Activated CD4-positive, alpha-beta T cell treated with anti-CD3 and anti-CD28 coated beads, Interleukin-2, amount 10 ng/mL, durations not matched to agents 24 days and 14 days (primary cell): ENCODE measurements around the gene GRB10. TPM values are rescaled to one million over a fixed set of nuclear protein-coding genes. Genes with fewer than 3 reads are reported as not detected.

Experiments
- DNase-seq: peaks from one replicate; pipeline ENCODE4 v3.0.0; 2022
- H3K27ac Mint-ChIP-seq: one replicate; pipeline ENCODE4 v1.8.0; 2022; ENCODE audit warnings: mild to moderate bottlenecking, mixed read lengths
- H3K27me3 Mint-ChIP-seq: one replicate; pipeline ENCODE4 v1.8.0; 2022; ENCODE audit warnings: mixed read lengths
- H3K36me3 Mint-ChIP-seq: one replicate; pipeline ENCODE4 v1.8.0; 2022; ENCODE audit warnings: low read depth, mild to moderate bottlenecking, mixed read lengths
- H3K4me1 Mint-ChIP-seq: one replicate; pipeline ENCODE4 v1.8.0; 2021; ENCODE audit warnings: mixed read lengths
- H3K4me3 Mint-ChIP-seq: one replicate; pipeline ENCODE4 v1.8.0; 2022; ENCODE audit warnings: mild to moderate bottlenecking, moderate library complexity, mixed read lengths
- H3K9me3 Mint-ChIP-seq: one replicate; pipeline ENCODE4 v1.8.0; 2021; ENCODE audit warnings: mixed read lengths
- intact Hi-C: fragments of 100-400 bp; cut with micrococcal nuclease; formaldehyde crosslinking; loops from one replicate; pipeline ENCODE4 v1.15.1; 2023
- total RNA-seq: library from RNA; stranded (reverse); gene quantifications from 2 replicates; pipeline ENCODE4 v1.2.3, GENCODE V29; 2022

The GRB10 gene
- total RNA-seq, 1 donor from 2014 or later: 3.6 TPM

DNA sequence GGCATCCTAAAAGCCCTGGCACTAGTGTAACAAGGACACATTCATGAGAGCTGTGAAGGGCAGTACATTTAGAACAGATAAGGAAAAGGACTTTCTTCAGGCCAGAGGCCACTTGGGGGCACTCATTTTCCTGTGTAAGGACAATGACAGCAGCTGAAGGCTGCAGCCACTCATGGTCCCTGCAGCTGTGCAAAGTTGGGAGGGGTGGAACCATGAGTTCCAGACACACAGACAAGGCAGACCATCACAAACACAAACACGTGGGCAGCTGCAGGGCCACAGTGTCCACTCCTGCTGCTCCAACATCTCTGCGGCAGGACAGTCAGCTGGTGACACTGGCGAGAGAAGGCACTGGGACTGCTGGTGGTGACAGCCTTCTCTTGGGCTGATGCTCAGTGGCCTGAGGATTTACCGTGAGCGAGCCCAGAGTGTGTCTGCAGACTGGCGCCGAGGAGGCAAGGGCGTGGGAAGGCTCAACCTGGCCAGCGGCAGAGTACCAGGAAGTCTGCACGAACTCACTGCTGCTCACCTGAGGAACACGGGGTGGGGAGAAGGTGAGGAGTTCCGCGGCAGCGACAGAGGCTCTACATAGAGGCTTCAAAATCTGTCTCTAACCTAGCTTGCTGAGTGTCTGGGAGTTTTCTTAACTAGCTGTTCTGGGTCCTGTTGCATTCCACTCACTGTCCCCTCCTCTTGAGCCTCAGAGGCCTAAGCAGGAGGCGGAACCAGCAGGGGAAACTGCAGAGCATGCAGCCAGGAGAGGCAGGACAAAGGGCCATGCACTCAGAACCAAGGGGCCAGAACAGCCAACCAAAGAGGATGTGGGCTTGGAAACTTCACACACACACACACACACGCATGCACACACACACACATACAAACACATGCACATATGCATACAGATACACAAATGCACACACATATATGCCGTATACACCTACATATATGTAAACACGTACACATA is 141.0 kb downstream of the GRB10 start:
- no peaks in the 10 kb centered on the region for H3K9me3 Mint-ChIP-seq
- no peaks in the 10 kb centered on the region for H3K4me1 Mint-ChIP-seq
- no peak overlapping the region for H3K27ac Mint-ChIP-seq
- no peaks in the 10 kb centered on the region for H3K36me3 Mint-ChIP-seq
- peaks cover 11% of the 10 kb centered on the region for H3K27me3 Mint-ChIP-seq
- DNase-seq: no peak
- intact Hi-C loops: no loop called here
- no peak overlapping the region for H3K4me3 Mint-ChIP-seq

GRCh38 chr7:50640779-50641178 is 141.9 kb downstream of the GRB10 start:
- peaks cover 17% of the 10 kb centered on the region for H3K27me3 Mint-ChIP-seq
- no peak for DNase-seq
- no peaks in the 10 kb centered on the region for H3K4me1 Mint-ChIP-seq
- no peaks in the 10 kb centered on the region for H3K36me3 Mint-ChIP-seq
- no peaks in the 10 kb centered on the region for H3K9me3 Mint-ChIP-seq
- no peak overlapping the region for H3K4me3 Mint-ChIP-seq
- no peak overlapping the region for H3K27ac Mint-ChIP-seq
- intact Hi-C loops: no loop called here

DNA sequence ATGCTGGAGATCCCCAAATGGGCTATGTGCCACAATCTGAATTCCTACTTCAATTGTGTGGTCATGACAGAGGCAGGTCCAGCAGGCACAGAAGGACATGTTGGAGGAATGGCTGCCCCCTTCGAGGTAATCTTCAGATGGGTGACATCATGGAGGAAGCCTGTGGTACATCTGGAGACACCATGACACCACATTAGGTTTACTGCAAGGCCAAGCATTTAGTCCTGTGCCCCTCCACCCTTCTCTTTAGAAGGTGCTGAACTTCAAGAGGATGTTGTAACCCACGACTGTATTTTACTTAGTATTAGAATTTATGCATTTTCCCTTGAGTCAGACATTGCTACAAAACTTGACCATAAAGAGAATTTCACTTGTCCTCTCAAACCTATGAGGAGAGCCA is 142.4 kb downstream of the GRB10 start:
- intact Hi-C loops: no loop called here
- no peaks in the 10 kb centered on the region for H3K4me1 Mint-ChIP-seq
- no peak for DNase-seq
- H3K4me3 Mint-ChIP-seq: no peak overlapping the region
- no peaks in the 10 kb centered on the region for H3K36me3 Mint-ChIP-seq
- no peak overlapping the region for H3K27ac Mint-ChIP-seq
- peaks cover 21% of the 10 kb centered on the region for H3K27me3 Mint-ChIP-seq
- H3K9me3 Mint-ChIP-seq: no peaks in the 10 kb centered on the region

GRCh38 chr7:50637725-50638643 is 144.7 kb downstream of the GRB10 start:
- H3K9me3 Mint-ChIP-seq: no peaks in the 10 kb centered on the region

GRCh38 chr7:50634378-50634777 is 148.3 kb downstream of the GRB10 start:
- no peaks in the 10 kb centered on the region for H3K9me3 Mint-ChIP-seq
- intact Hi-C loops: no loop called here
- no peak overlapping the region for H3K27ac Mint-ChIP-seq
- H3K4me3 Mint-ChIP-seq: no peak overlapping the region
- H3K4me1 Mint-ChIP-seq: peaks cover 4% of the 10 kb centered on the region
- peaks cover 35% of the 10 kb centered on the region for H3K27me3 Mint-ChIP-seq
- no peaks in the 10 kb centered on the region for H3K36me3 Mint-ChIP-seq
- DNase-seq: no peak

More at GRCh38 chr7:50637725-50638643, 144.7 kb downstream of the GRB10 start:
- H3K27me3 Mint-ChIP-seq: peaks cover 34% of the 10 kb centered on the region
- H3K4me1 Mint-ChIP-seq: peaks cover 4% of the 10 kb centered on the region
- no peak for DNase-seq
- no peak overlapping the region for H3K4me3 Mint-ChIP-seq
- no peaks in the 10 kb centered on the region for H3K36me3 Mint-ChIP-seq
- no peak overlapping the region for H3K27ac Mint-ChIP-seq
- intact Hi-C loops: no loop called here

DNA sequence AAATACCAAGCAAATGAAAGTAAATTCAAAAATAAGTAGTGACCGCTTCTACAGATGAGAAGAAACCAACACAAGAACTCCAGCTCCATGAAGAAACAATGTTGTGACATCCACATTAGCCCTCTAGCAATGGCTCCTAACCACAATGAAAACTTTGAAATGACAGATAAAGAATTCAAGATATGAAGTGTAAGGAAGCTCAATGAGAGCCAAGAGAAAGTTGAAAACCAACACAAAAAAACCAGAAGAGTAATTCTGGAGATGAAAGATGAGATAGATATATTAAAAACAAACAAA is 149.3 kb downstream of the GRB10 start:
- Mint-ChIP-seq H3K4me1 (peaks cover 4% of the 10 kb centered on the region), H3K4me3 (no peak overlapping the region), H3K9me3 (no peaks in the 10 kb centered on the region), H3K36me3 (no peaks in the 10 kb centered on the region), H3K27ac (peak overlapping the region; percentile 13), H3K27me3 (peaks cover 35% of the 10 kb centered on the region)
- intact Hi-C loops: loop anchor here (1.0 kb wide), 2 partner anchors 165 to 541 kb away; no protein-coding TSS in a partner anchor
- no peak for DNase-seq

- Mint-ChIP-seq H3K36me3 (no peaks in the 10 kb centered on the region), H3K4me1 (peaks cover 4% of the 10 kb centered on the region), H3K4me3 (no peak overlapping the region), H3K9me3 (no peaks in the 10 kb centered on the region), H3K27ac (no peak overlapping the region), H3K27me3 (peaks cover 35% of the 10 kb centered on the region)
- intact Hi-C loops: loop anchor here (1.0 kb wide), 2 partner anchors 164 to 540 kb away; no protein-coding TSS in a partner anchor
- DNase-seq: peak; percentile 86
Observed at GRCh38 chr7:50632561-50633413, 149.9 kb downstream of the GRB10 start.

GRCh38 chr7:50631639-50632038 is 151.1 kb downstream of the GRB10 start:
- DNase-seq: no peak
- intact Hi-C loops: no loop called here
- H3K27ac Mint-ChIP-seq: no peak overlapping the region
- H3K36me3 Mint-ChIP-seq: no peaks in the 10 kb centered on the region
- no peaks in the 10 kb centered on the region for H3K9me3 Mint-ChIP-seq
- no peak overlapping the region for H3K4me3 Mint-ChIP-seq
- peaks cover 4% of the 10 kb centered on the region for H3K4me1 Mint-ChIP-seq
- H3K27me3 Mint-ChIP-seq: peaks cover 28% of the 10 kb centered on the region

DNA sequence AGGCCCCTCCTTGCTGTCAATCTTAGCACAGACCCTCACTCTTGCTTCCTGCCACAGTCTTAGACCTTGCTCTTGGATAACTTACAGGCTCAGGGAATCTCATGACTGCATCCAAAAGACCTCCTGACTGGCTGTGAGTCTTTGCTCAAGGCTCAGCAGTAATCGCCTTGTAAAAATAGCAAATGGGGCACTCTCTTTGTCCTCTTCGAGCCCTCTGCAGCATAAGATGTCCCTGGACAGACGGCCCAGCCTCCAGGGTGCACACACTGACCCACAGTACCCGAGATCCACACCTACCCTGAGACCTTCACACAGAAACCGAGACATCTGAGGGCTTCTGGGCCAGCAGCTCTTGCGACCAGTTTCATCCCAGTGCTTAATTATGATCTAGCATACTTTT is 151.6 kb downstream of the GRB10 start:
- H3K27ac Mint-ChIP-seq: no peak overlapping the region
- H3K9me3 Mint-ChIP-seq: no peaks in the 10 kb centered on the region
- no peaks in the 10 kb centered on the region for H3K36me3 Mint-ChIP-seq
- H3K4me3 Mint-ChIP-seq: no peak overlapping the region
- H3K4me1 Mint-ChIP-seq: peaks cover 4% of the 10 kb centered on the region
- DNase-seq: no peak
- H3K27me3 Mint-ChIP-seq: peaks cover 23% of the 10 kb centered on the region
- intact Hi-C loops: no loop called here

GRCh38 chr7:50629238-50629901 is 153.3 kb downstream of the GRB10 start:
- H3K27me3 Mint-ChIP-seq: peaks cover 20% of the 10 kb centered on the region
- H3K4me1 Mint-ChIP-seq: peaks cover 4% of the 10 kb centered on the region
- no peaks in the 10 kb centered on the region for H3K9me3 Mint-ChIP-seq
- no peak overlapping the region for H3K4me3 Mint-ChIP-seq
- intact Hi-C loops: no loop called here
- H3K27ac Mint-ChIP-seq: no peak overlapping the region
- DNase-seq: no peak
- no peaks in the 10 kb centered on the region for H3K36me3 Mint-ChIP-seq

- peaks cover 4% of the 10 kb centered on the region for H3K4me1 Mint-ChIP-seq
- H3K27ac Mint-ChIP-seq: no peak overlapping the region
- intact Hi-C loops: no loop called here
- H3K9me3 Mint-ChIP-seq: no peaks in the 10 kb centered on the region
- H3K4me3 Mint-ChIP-seq: no peak overlapping the region
- H3K36me3 Mint-ChIP-seq: no peaks in the 10 kb centered on the region
- DNase-seq: no peak
- peaks cover 19% of the 10 kb centered on the region for H3K27me3 Mint-ChIP-seq
Observed at GRCh38 chr7:50628434-50629084, 154.1 kb downstream of the GRB10 start.

GRCh38 chr7:50627824-50628361 is 154.8 kb downstream of the GRB10 start:
- Mint-ChIP-seq H3K27me3 (peaks cover 15% of the 10 kb centered on the region), H3K36me3 (no peaks in the 10 kb centered on the region), H3K9me3 (no peaks in the 10 kb centered on the region), H3K4me1 (no peaks in the 10 kb centered on the region), H3K4me3 (no peak overlapping the region), H3K27ac (no peak overlapping the region)
- no peak for DNase-seq
- intact Hi-C loops: no loop called here
